ENCODE measurements around the gene FRAT1.

FRAT1 gene

GRCh38 chr10:97297556-97298222 lies 21.4 kb upstream of the FRAT1 start:
- no peak overlapping the region for H3K4me2 ChIP-seq (ENCODE audit: low read length)
- H3K27ac ChIP-seq (ENCODE audit: low read depth, low read length, poor library complexity, severe bottlenecking) = no peak overlapping the region
- no peak for TF ChIP-seq EZH2 (IDR thresholded peaks at IDR 0.05; ENCODE audit: borderline replicate concordance, low read length)
- TF ChIP-seq, protein P1, sequence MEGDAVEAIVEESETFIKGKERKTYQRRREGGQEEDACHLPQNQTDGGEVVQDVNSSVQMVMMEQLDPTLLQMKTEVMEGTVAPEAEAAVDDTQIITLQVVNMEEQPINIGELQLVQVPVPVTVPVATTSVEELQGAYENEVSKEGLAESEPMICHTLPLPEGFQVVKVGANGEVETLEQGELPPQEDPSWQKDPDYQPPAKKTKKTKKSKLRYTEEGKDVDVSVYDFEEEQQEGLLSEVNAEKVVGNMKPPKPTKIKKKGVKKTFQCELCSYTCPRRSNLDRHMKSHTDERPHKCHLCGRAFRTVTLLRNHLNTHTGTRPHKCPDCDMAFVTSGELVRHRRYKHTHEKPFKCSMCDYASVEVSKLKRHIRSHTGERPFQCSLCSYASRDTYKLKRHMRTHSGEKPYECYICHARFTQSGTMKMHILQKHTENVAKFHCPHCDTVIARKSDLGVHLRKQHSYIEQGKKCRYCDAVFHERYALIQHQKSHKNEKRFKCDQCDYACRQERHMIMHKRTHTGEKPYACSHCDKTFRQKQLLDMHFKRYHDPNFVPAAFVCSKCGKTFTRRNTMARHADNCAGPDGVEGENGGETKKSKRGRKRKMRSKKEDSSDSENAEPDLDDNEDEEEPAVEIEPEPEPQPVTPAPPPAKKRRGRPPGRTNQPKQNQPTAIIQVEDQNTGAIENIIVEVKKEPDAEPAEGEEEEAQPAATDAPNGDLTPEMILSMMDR (IDR thresholded peaks at IDR 0.05; ENCODE audit: low read length) = no peak
- H3K4me3 ChIP-seq (ENCODE audit: low read depth, low read length, poor library complexity, severe bottlenecking) = no peak overlapping the region
- no peak overlapping the region for H3K9ac ChIP-seq (ENCODE audit: low read length)
- no peak overlapping the region for H2AFZ ChIP-seq (ENCODE audit: low read length)
- H3F3A ChIP-seq (ENCODE audit: insufficient read depth, low read length) = no peaks in the 10 kb centered on the region
- H3K9me3 ChIP-seq (ENCODE audit: low read length) = no peaks in the 10 kb centered on the region
- no peaks in the 10 kb centered on the region for H3K9me2 ChIP-seq (ENCODE audit: low read depth, low read length)
- no peaks in the 10 kb centered on the region for H3K4me1 ChIP-seq (ENCODE audit: insufficient read depth, low read length, severe bottlenecking)
- H3K36me3 ChIP-seq (ENCODE audit: insufficient read depth, low read length) = no peaks in the 10 kb centered on the region
- H3K79me2 ChIP-seq (ENCODE audit: insufficient read depth, low read length) = no peaks in the 10 kb centered on the region
- no peaks in the 10 kb centered on the region for H3K27me3 ChIP-seq (ENCODE audit: insufficient read depth, low read length)
- H4K20me1 ChIP-seq (ENCODE audit: insufficient read depth, low read length) = no peaks in the 10 kb centered on the region

DNA sequence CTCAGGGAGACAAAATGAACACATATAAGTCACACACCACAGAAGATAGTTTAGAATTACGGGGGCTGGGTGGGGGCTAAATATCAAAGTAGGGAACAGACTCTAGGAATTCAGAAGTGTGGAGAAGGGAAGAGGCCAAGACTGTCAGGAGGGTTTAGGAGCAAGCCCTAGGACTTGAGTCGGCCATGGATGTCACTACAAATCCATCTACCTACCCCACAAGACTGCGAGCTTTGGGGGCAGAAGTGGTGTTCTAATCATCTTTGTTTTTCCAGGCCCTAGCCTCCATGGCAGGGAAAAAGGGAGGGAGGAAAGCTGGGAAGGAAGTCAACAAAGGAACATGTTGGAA lies 20.9 kb upstream of the FRAT1 start:
- Histone ChIP-seq H3K9me2 (ENCODE audit: low read depth, low read length) (no peaks in the 10 kb centered on the region), H2AFZ (ENCODE audit: low read length) (no peak overlapping the region), H3K36me3 (ENCODE audit: insufficient read depth, low read length) (no peaks in the 10 kb centered on the region), H3K4me3 (ENCODE audit: low read depth, low read length, poor library complexity, severe bottlenecking) (no peak overlapping the region), H4K20me1 (ENCODE audit: insufficient read depth, low read length) (no peaks in the 10 kb centered on the region), H3F3A (ENCODE audit: insufficient read depth, low read length) (no peaks in the 10 kb centered on the region), H3K79me2 (ENCODE audit: insufficient read depth, low read length) (no peaks in the 10 kb centered on the region), H3K27me3 (ENCODE audit: insufficient read depth, low read length) (no peaks in the 10 kb centered on the region), H3K4me2 (ENCODE audit: low read length) (no peak overlapping the region), H3K9ac (ENCODE audit: low read length) (no peak overlapping the region), H3K4me1 (ENCODE audit: insufficient read depth, low read length, severe bottlenecking) (no peaks in the 10 kb centered on the region), H3K9me3 (ENCODE audit: low read length) (no peaks in the 10 kb centered on the region), H3K27ac (ENCODE audit: low read depth, low read length, poor library complexity, severe bottlenecking) (no peak overlapping the region)
- TF ChIP-seq, protein P1 (IDR thresholded peaks at IDR 0.05; ENCODE audit: low read length) = no peak
- no peak for TF ChIP-seq EZH2 (IDR thresholded peaks at IDR 0.05; ENCODE audit: borderline replicate concordance, low read length)

- Histone ChIP-seq H3K4me1 (ENCODE audit: insufficient read depth, low read length, severe bottlenecking) (no peaks in the 10 kb centered on the region), H3F3A (ENCODE audit: insufficient read depth, low read length) (no peaks in the 10 kb centered on the region), H3K79me2 (ENCODE audit: insufficient read depth, low read length) (no peaks in the 10 kb centered on the region), H3K9me2 (ENCODE audit: low read depth, low read length) (no peaks in the 10 kb centered on the region), H3K4me3 (ENCODE audit: low read depth, low read length, poor library complexity, severe bottlenecking) (no peak overlapping the region), H2AFZ (ENCODE audit: low read length) (no peak overlapping the region), H3K4me2 (ENCODE audit: low read length) (no peak overlapping the region), H3K27me3 (ENCODE audit: insufficient read depth, low read length) (no peaks in the 10 kb centered on the region), H3K9ac (ENCODE audit: low read length) (no peak overlapping the region), H3K27ac (ENCODE audit: low read depth, low read length, poor library complexity, severe bottlenecking) (no peak overlapping the region), H3K9me3 (ENCODE audit: low read length) (no peaks in the 10 kb centered on the region), H4K20me1 (ENCODE audit: insufficient read depth, low read length) (no peaks in the 10 kb centered on the region), H3K36me3 (ENCODE audit: insufficient read depth, low read length) (no peaks in the 10 kb centered on the region)
- TF ChIP-seq, protein P1 (IDR thresholded peaks at IDR 0.05; ENCODE audit: low read length) = no peak
- no peak for TF ChIP-seq EZH2 (IDR thresholded peaks at IDR 0.05; ENCODE audit: borderline replicate concordance, low read length)
These were observed 18.1 kb upstream of the FRAT1 start for GRCh38 chr10:97300980-97301379.
